D721Med (cell line): Measurements from ENCODE around the gene SLITRK5.

ENCODE experiments used
- DNase-seq: peaks from one replicate; pipeline ENCODE4 v3.0.0; 2011; ENCODE audit warnings: low spot score; ENCODE audit not compliant: insufficient read length
- FAIRE-seq: peaks from 2 replicates; lab custom pipeline; 2011; peaks lifted over from hg19 to GRCh38; lab: Jason Lieb, UNC
- CTCF ChIP-seq: IDR thresholded peaks from 2 replicates; pipeline ENCODE4 v1.5.1; 2012; ENCODE audit warnings: mild to moderate bottlenecking, control low read depth; ENCODE audit not compliant: insufficient read depth; ENCODE audit errors: missing control alignments

SLITRK5 gene

GRCh38 chr13:87678372-87678752 lies 7.2 kb downstream of the SLITRK5 start:
- no peak for TF ChIP-seq CTCF
- FAIRE-seq (no peak), DNase-seq (no peak)

GRCh38 chr13:87680298-87680697 lies 9.1 kb downstream of the SLITRK5 start:
- DNase-seq (no peak), FAIRE-seq (peak; percentile 63)
- peak; percentile 50 for TF ChIP-seq CTCF

GRCh38 chr13:87684850-87685742 lies 13.9 kb downstream of the SLITRK5 start:
- DNase-seq (no peak), FAIRE-seq (no peak)
- no peak for TF ChIP-seq CTCF

- DNase-seq: no peak
- no peak for TF ChIP-seq CTCF
- no peak for FAIRE-seq
Observed at GRCh38 chr13:87696458-87696857, 25.3 kb downstream of the SLITRK5 start.

- TF ChIP-seq CTCF: no peak
- FAIRE-seq: no peak
- DNase-seq: no peak
Observed at GRCh38 chr13:87698268-87698667, 27.1 kb downstream of the SLITRK5 start.

GRCh38 chr13:87709947-87710346 lies 38.8 kb downstream of the SLITRK5 start:
- TF ChIP-seq CTCF: no peak
- DNase-seq (no peak), FAIRE-seq (no peak)

- no peak for TF ChIP-seq CTCF
- FAIRE-seq (no peak), DNase-seq (no peak)
Observed at GRCh38 chr13:87712012-87712411, 40.8 kb downstream of the SLITRK5 start.
